Hematopoietic multipotent progenitor cell treated with erythropoietin and hydrocortisone succinate and interleukin-3 and kit ligand, for 17 days (in vitro differentiated cells): Measurements from ENCODE around the gene KRTAP10-4.

ENCODE experiments used
- DNase-seq: peaks from one replicate; pipeline ENCODE4 v3.0.0-alpha.2; 2015; ENCODE audit warnings: low spot score

KRTAP10-4 gene

GRCh38 chr21:44617071-44617501 is 43.6 kb downstream of the KRTAP10-4 start:
- no peak for DNase-seq

- DNase-seq: no peak
These were observed 45.0 kb downstream of the KRTAP10-4 start for GRCh38 chr21:44618504-44618903.

GRCh38 chr21:44618909-44619308 is 45.4 kb downstream of the KRTAP10-4 start:
- DNase-seq: no peak

- no peak for DNase-seq
These were observed 46.4 kb downstream of the KRTAP10-4 start for GRCh38 chr21:44619886-44620285.

- no peak for DNase-seq
These were observed 50.0 kb downstream of the KRTAP10-4 start for GRCh38 chr21:44623575-44623974.
